Stimulated activated CD4-positive, alpha-beta T cell treated with anti-CD3 and anti-CD28 coated beads, Interleukin-4, amount 100 ng/mL, for 1 hour (primary cell): ENCODE data around the gene PPP1R13B.

Source experiments
- DNase-seq: peaks from one replicate; pipeline ENCODE4 v3.0.0-alpha.2; 2020

PPP1R13B gene

GRCh38 chr14:103739793-103740501 lies 107.4 kb downstream of the PPP1R13B start:
- no peak for DNase-seq

DNA sequence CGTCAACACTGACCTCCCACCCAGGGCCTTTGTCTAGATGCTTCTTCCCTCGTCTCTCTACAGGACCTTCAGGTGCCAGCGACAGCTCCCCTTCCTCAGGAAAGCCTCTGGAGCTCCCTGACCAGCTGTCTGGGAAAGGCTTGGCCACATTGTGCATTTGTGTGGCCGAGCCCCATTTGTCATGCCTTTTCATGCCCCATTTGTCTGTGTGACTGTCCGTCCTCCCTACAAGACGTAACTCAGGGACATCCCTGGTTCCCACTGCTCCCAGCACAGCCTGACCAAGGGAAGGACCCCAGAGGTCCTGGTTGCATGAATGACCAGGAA lies 107.9 kb downstream of the PPP1R13B start:
- DNase-seq, result no peak

- no peak for DNase-seq
Measured at GRCh38 chr14:103738701-103739451, 108.5 kb downstream of the PPP1R13B start.

DNA sequence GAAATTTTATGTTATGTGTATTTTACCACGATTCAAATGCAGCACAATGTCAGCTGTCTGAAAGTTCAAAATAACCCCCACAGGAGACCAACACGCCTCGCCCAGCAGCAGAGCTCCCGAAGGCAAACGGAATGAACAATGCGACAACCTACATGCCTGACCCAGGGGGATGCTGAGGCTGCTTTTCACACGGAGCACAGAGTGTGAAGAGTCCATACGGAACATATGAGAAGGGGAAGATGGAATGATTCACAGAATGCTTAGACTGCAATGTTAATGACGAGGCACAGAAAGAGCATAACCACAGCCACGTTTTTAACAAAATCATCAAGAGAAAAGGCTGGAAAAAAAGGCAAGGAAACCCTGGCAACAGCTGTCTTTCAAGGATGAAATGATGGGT lies 109.2 kb downstream of the PPP1R13B start:
- no peak for DNase-seq

DNA sequence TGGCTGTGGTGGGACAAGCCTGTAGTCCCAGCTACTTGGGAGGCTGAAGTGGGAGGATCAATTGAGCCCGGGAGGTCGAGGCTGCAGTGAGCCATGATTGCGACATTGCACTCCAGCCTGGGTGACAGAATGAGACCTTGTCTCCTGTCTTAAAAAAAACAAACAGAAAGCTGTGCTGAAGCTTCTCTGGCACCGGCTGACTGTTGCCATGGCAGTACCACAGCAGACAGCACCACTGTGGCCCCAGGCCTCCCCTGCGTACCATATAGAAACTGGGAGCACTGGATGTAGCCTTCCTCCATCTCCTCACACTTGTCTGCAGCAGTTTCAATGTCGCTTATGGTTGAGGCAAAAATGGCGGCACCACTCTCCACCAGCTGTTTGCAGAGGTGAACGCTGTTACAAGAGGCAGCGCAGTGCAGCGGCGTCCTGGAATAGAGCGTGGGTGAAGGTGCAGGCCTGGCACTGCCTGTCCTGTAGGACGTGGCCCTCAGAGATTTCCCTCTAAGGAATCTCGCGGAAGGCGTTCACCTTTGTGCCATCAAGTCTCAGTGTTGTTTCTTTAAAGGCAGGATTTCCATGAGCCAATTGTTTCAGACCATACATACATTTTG lies 109.8 kb downstream of the PPP1R13B start:
- no peak for DNase-seq

- no peak for DNase-seq
Measured at GRCh38 chr14:103736546-103737431, 110.6 kb downstream of the PPP1R13B start.

GRCh38 chr14:103735815-103736545 lies 111.4 kb downstream of the PPP1R13B start:
- DNase-seq, result no peak

DNA sequence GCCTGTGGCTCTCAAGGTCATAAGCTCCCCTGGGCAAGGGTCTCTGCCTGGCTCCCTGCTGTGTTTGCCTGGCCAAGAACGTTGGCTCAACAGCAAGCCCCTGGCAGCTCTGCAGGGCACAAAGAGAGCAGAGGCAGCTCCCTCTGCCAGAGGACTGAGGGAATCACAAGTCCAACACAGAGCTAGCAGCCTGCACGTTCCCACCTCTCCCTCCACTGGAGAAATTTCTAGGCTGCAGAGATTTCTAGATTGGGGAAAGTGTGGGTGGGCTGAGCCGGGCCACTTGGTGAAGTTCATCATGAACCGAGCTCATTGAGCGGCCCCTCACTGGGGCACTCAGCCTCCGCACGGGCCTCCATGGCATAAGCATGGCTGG lies 111.9 kb downstream of the PPP1R13B start:
- DNase-seq, result no peak

- DNase-seq, result no peak
Measured at GRCh38 chr14:103735022-103735421, 112.4 kb downstream of the PPP1R13B start.

DNA sequence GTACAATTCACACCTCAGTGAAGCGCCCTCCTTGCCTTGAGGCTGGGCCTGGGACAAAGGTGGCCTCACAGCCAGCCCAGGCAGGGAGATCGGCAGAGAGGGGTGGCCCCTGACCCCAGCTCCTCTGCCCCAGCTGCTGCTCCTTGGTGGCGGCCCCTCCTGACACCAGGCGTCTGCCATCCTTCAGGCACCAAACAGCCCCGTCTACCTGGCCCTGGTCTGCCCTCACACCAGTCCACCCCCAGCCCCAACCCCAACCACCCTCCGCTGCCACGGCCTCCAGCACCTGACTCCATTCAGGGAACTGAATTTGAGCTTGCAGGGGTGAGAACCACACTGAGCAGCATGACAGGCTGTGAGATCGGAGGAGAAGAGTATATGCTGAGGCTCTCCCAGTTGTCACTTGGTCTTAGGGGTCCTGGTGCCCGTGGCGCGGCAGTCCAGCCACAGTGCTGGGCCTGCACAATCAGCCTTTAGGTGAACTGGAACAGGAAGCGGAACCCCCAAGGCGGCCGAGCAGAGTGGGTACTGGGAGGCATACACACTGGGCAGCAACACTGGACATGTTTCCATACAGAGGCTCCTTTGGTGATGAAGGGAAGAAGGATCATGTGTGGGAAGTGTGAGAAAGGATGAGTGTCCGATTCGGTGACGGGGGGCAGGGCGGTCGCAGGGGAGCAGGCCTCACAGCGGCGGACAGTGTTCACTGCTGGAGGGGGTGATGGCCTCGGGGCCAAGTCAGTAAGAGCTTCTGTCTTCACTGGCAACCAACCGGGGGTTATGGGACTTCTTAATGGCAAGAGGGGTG lies 113.1 kb downstream of the PPP1R13B start:
- no peak for DNase-seq

- DNase-seq, result no peak
Measured at GRCh38 chr14:103733651-103734050, 113.7 kb downstream of the PPP1R13B start.

DNA sequence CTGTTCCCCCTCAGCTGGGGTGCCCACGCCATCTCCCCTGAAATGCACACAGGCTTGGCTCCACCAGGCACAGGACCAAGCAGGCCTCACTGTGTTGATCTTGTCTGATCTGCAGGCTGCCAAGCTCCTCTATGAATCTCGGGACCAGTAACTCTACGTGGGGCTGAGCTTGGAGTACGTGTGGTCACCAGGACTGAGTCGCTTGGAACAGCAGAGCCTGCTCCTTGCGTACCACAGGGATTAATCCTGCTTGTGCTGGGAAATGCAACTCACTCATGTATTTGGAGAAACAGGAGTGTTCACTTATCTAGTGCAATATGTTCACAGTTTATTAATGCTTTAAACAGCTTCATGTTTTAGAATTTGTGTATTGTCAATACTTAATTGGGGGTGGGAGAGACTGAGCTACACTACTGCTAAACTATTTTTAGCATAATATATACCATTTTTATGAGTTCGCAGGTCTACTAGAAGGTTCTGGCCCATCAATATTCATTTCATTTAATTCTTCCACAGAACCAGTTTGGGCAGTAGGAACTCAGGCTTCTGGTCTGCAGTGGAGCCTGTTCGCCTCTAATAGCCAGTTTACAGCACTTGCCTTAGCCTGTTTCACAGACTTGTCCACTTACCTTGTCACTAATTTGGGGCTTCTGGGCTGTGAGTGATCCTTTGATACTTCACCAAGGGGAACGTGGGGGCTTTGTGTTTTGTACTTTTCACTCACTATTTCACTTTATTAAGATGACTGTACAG lies 114.3 kb downstream of the PPP1R13B start:
- no peak for DNase-seq

GRCh38 chr14:103731916-103732867 lies 115.2 kb downstream of the PPP1R13B start:
- no peak for DNase-seq

DNA sequence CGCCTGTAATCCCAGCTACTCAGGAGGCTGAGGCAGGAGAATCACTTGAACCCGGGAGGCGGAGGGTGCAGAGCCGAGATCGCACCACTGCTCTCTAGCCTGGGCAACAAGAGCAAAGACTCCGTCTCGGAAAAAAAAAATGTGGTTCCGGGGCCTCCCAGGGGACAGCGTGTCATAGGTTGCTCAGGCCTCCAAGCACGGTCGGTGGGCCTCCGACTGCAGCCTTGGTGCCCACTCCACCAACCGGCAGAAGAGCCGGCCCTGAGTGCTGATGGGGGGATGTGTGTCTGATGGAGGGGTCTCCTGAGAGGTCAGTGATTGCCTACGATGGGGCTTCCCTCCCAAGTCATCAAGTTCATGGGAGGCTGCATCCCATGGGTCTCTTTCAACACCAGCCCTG lies 115.9 kb downstream of the PPP1R13B start:
- DNase-seq, result no peak

GRCh38 chr14:103730490-103731035 lies 116.8 kb downstream of the PPP1R13B start:
- DNase-seq, result no peak

DNA sequence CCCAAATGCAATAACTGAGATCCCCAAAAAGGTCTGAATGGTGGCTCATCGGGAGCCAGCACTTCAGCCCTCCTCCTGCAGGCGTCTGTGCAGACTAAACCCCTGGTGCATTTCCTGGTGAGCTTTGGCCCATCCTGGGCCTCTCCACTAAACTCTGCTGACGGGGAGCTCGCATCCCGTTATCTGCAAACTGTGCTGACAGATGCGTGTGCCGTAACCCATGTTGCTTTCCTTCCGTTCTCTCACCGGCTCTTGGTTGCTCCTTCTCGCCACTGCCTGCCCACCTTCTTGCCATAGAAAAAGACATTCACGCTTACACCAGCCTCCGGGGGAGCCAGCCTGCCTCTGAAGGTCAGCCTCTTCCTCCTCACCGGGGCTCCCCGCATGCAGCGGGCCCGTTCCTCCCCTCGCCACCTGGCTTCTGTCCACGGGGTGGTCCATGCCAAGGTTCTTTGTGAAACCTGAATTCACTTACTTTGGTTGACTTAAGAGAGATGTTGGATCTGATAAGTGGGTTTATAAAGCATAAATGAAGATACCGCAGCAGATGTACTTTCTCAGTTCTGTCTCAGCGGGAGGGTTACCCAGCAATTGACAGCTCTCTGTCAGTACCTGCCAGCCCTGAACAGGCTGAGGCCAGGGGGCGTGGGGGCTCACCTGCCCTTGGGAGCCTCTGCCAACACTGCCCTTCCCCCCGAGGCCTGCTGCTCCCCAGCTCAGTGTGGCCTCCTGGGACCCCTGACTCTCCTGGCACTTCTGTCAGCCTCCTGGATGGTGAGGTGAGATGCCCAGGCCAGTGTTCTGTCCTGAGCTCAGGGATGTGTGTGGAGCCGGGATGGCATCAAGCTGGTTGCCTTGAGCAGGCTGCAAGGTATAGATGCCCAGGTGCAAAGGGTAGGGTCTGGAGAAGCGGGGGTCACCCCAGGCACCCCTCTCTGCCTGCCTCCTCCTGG lies 117.6 kb downstream of the PPP1R13B start:
- DNase-seq, result no peak

GRCh38 chr14:103728721-103729120 lies 118.7 kb downstream of the PPP1R13B start:
- no peak for DNase-seq

GRCh38 chr14:103728141-103728540 lies 119.2 kb downstream of the PPP1R13B start:
- DNase-seq, result no peak
